ENCODE measurements around the gene KMT2A.

The KMT2A gene

GRCh38 chr11:118529584-118530175 lies 93.4 kb downstream of the KMT2A start:
- H3K9ac ChIP-seq (ENCODE audit: low read depth, low read length): peak overlapping the region; percentile 59
- H3K36me3 ChIP-seq (ENCODE audit: insufficient read depth, low read length): no peaks in the 10 kb centered on the region
- peaks cover 9% of the 10 kb centered on the region for H3K4me1 ChIP-seq (ENCODE audit: insufficient read depth, low read length)
- H3K9me3 ChIP-seq (ENCODE audit: control insufficient read depth, insufficient read depth, low read length): no peaks in the 10 kb centered on the region

DNA sequence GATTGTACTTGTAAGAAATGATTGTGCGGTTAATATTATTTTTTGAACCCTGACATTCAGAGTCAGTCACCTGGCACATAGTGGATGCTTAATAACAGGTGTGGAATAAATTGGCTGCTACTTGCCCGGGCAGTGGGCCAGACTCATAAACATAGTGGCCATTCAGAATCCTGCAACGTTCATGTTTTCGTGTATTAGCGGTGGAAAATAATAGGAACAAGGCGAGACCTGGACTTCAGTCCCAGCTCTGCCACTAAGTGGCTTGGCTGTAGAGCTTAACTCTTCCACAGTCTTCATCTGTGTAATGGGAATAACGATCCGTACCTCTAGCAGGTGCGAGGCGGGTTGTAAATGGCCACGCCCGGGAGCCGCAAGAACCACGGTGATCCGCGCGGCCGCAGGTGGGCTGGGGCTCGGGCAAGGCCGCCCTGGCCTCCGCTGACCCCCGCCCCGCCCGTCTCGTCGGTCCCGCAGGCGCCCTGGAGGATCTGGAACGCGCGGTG lies 93.9 kb downstream of the KMT2A start:
- no peaks in the 10 kb centered on the region for H3K36me3 ChIP-seq (ENCODE audit: insufficient read depth, low read length)
- H3K4me1 ChIP-seq (ENCODE audit: insufficient read depth, low read length): peaks cover 9% of the 10 kb centered on the region
- peak overlapping the region; percentile 59 for H3K9ac ChIP-seq (ENCODE audit: low read depth, low read length)
- H3K9me3 ChIP-seq (ENCODE audit: control insufficient read depth, insufficient read depth, low read length): no peaks in the 10 kb centered on the region

DNA sequence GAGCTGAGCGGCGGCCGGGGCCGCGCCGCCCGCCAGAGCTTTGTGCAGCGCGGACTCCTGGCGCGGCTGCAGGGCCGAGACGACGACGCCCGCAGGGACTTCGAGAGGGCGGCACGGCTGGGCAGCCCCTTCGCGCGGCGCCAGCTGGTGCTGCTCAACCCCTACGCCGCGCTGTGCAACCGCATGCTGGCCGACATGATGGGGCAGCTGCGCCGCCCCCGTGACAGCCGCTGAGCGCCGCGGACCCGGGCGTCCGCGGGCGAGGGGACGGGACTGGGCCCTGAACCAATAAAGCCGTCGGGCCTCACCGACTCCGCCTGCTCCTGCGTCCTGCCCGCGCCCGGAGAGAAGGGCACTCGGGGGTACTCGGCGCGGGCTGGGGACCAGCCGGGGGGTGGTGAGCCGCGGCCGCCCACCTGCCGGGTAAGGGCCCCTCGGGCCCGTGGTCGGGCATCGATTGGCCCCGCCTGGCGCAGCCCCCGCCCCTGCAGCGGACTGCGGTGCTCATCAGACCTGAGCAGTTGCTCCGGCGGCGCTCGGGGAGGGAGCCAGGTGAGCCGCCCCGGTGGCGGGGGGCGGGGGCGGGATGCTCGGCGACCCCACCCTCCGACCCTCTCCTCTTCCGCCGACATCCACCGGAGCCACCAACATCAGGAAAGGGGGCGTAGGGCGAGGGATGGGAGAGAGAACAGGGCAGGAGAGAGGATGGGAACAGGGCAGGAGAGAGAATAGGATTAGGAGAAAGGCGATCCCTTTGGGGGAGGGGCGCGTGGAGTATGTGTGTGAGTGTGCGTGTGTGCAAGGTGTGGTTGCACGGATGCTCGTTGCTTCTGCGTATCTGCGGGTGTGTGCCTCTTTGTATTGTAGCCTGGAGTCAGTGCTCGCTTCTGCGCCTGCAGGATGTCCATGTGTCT lies 94.6 kb downstream of the KMT2A start, which contains the start of gene TMEM25:
Gene TMEM25, plus strand, starts transcription at position 510 of the 914 bp plus-strand sequence. CDS start 610 bp downstream, outside the sequence.
- Histone ChIP-seq H3K9ac (ENCODE audit: low read depth, low read length) (peak within 1 kb of the TSS; percentile 59), H3K4me1 (ENCODE audit: insufficient read depth, low read length) (peaks cover 9% of the 10 kb centered on the region), H3K36me3 (ENCODE audit: insufficient read depth, low read length) (no peaks in the 10 kb centered on the region), H3K9me3 (ENCODE audit: control insufficient read depth, insufficient read depth, low read length) (no peaks in the 10 kb centered on the region)

GRCh38 chr11:118531597-118532084 lies 95.3 kb downstream of the KMT2A start:
- H3K36me3 ChIP-seq (ENCODE audit: insufficient read depth, low read length): no peaks in the 10 kb centered on the region
- H3K9ac ChIP-seq (ENCODE audit: low read depth, low read length): peak overlapping the region; percentile 59
- H3K4me1 ChIP-seq (ENCODE audit: insufficient read depth, low read length): peaks cover 9% of the 10 kb centered on the region
- H3K9me3 ChIP-seq (ENCODE audit: control insufficient read depth, insufficient read depth, low read length): no peaks in the 10 kb centered on the region

GRCh38 chr11:118532091-118532490 lies 95.8 kb downstream of the KMT2A start:
- Histone ChIP-seq H3K9ac (ENCODE audit: low read depth, low read length) (no peak overlapping the region; the same call in 1 of the 2 replicates), H3K36me3 (ENCODE audit: insufficient read depth, low read length) (no peaks in the 10 kb centered on the region), H3K9me3 (ENCODE audit: control insufficient read depth, insufficient read depth, low read length) (no peaks in the 10 kb centered on the region), H3K4me1 (ENCODE audit: insufficient read depth, low read length) (peaks cover 9% of the 10 kb centered on the region)

- no peaks in the 10 kb centered on the region for H3K36me3 ChIP-seq (ENCODE audit: insufficient read depth, low read length)
- no peaks in the 10 kb centered on the region for H3K9me3 ChIP-seq (ENCODE audit: control insufficient read depth, insufficient read depth, low read length)
- peaks cover 9% of the 10 kb centered on the region for H3K4me1 ChIP-seq (ENCODE audit: insufficient read depth, low read length)
- H3K9ac ChIP-seq (ENCODE audit: low read depth, low read length): no peak overlapping the region
These were observed 96.8 kb downstream of the KMT2A start for GRCh38 chr11:118532852-118533768.

DNA sequence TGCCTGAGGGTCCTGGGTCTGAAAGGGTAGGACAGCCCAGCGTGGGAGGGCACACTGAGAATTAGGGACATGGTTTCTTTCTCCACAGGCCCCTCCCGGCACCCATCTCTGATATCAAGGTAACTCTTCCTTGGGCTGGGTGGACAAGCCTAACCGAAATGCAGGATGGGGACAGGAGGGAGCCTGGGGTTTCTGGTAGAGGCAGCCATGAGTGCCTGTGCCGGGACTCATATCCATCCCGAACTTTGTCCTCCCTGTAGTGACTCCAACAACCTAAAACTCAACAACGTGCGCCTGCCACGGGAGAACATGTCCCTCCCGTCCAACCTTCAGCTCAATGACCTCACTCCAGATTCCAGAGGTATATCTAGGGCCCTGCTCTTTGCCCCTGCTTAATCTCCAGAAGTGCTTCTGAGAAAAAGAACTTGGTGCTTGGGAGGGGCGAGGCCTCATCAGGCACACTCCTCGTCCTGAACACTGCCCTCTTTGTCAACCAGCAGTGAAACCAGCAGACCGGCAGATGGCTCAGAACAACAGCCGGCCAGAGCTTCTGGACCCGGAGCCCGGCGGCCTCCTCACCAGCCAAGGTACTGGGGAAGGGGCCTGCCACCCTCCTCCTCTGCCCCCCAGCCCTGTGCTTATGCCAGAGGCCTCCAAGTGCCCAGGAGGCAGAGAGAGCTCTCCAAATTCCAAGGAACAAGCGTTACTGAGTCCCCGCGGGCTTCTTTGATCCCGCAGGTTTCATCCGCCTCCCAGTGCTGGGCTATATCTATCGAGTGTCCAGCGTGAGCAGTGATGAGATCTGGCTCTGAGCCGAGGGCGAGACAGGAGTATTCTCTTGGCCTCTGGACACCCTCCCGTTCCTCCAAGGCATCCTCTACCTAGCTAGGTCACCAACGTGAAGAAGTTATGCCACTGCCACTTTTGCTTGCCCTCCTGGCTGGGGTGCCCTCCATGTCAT lies 97.8 kb downstream of the KMT2A start:
- H3K9me3 ChIP-seq (ENCODE audit: control insufficient read depth, insufficient read depth, low read length): no peaks in the 10 kb centered on the region
- peaks cover 9% of the 10 kb centered on the region for H3K4me1 ChIP-seq (ENCODE audit: insufficient read depth, low read length)
- H3K9ac ChIP-seq (ENCODE audit: low read depth, low read length): no peak overlapping the region
- H3K36me3 ChIP-seq (ENCODE audit: insufficient read depth, low read length): no peaks in the 10 kb centered on the region

DNA sequence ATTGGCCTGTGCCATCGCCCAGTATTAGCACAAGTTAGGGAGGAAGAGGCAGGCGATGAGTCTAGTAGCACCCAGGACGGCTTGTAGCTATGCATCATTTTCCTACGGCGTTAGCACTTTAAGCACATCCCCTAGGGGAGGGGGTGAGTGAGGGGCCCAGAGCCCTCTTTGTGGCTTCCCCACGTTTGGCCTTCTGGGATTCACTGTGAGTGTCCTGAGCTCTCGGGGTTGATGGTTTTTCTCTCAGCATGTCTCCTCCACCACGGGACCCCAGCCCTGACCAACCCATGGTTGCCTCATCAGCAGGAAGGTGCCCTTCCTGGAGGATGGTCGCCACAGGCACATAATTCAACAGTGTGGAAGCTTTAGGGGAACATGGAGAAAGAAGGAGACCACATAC lies 99.0 kb downstream of the KMT2A start:
- Histone ChIP-seq H3K36me3 (ENCODE audit: insufficient read depth, low read length) (no peaks in the 10 kb centered on the region), H3K9me3 (ENCODE audit: control insufficient read depth, insufficient read depth, low read length) (no peaks in the 10 kb centered on the region), H3K4me1 (ENCODE audit: insufficient read depth, low read length) (no peaks in the 10 kb centered on the region; the same call in 1 of the 2 replicates), H3K9ac (ENCODE audit: low read depth, low read length) (no peak overlapping the region)

DNA sequence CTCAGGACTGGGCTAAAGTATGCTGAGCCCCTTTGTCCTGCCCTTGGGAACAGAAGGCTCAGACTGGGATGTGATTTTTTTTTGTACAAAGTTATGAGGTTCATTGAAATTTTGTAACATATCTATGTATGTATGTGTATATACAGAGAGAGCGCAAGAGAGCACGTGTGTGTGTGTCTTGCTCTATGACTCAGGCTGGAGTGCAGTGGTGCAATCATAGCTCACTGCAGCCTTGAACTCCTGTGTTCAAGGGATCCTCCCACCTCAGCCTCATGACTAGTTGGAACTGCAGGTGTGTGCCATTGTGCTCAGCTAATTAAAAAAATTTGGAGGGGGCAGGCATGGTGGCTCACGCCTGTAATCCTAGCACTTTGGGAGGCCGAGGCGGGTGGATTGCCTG lies 100.4 kb downstream of the KMT2A start:
- Histone ChIP-seq H3K36me3 (ENCODE audit: insufficient read depth, low read length) (peaks cover 5% of the 10 kb centered on the region; the same call in 1 of the 2 replicates), H3K4me1 (ENCODE audit: insufficient read depth, low read length) (no peaks in the 10 kb centered on the region), H3K9ac (ENCODE audit: low read depth, low read length) (no peak overlapping the region), H3K9me3 (ENCODE audit: control insufficient read depth, insufficient read depth, low read length) (no peaks in the 10 kb centered on the region)

DNA sequence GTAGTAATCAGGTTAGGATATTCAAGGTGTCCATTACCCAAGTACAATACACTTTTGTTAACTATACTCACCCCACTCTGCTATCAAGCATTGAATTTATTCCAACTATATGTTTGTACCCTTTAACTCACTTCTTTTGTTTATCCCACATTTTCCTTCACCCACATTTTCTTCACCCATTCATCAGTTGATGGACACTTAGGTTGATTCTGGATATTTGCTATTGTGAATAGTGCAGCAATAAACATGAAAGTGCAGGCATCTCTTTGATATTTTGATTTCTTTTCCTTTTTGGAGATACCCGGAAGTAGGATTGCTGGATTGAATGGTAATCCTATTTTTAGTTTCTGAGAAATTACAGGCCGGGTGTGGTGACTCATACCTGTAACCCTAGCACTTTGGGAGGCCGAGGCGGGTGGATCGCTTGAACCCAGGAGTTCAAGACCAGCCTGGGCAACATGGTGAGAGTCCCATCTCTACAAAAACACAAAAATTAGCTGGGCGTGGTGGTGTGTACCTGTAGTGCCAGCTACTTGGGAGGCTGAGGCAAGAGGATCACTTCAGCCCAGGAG lies 101.2 kb downstream of the KMT2A start:
- no peak overlapping the region for H3K9ac ChIP-seq (ENCODE audit: low read depth, low read length)
- peaks cover 5% of the 10 kb centered on the region; the same call in 1 of the 2 replicates for H3K36me3 ChIP-seq (ENCODE audit: insufficient read depth, low read length)
- H3K4me1 ChIP-seq (ENCODE audit: insufficient read depth, low read length): no peaks in the 10 kb centered on the region
- no peaks in the 10 kb centered on the region for H3K9me3 ChIP-seq (ENCODE audit: control insufficient read depth, insufficient read depth, low read length)

DNA sequence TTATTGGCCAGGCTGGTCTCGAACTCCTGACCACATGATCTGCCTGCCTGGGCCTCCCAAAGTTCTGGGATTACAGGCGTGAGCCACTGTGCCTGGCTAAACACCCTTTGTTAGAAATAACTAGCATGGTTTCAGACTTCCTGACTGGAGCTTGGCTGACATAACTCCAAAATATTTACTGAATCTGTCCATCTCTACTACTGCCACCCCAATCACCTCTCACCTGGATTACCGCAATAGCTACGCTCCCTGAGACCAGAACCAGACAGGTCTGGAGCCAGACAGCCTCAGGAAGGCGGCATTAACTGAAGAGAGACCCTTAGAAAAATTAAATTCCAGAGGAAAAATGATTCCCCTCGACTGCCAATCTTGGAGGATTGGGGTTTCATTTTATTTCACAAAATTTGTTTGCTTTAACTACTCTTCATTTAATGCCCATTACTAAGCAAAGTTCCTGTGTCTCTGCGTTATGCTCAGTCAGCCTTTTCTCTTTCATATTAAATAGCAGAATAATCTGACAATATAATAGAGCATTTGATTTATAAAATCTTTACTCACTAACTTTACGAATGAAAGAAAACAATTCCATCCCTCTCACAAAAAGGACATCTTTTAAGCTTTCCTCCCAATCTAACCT lies 107.8 kb downstream of the KMT2A start:
- no peak overlapping the region for H3K9ac ChIP-seq (ENCODE audit: low read depth, low read length)
- H3K9me3 ChIP-seq (ENCODE audit: control insufficient read depth, insufficient read depth, low read length): no peaks in the 10 kb centered on the region
- H3K36me3 ChIP-seq (ENCODE audit: insufficient read depth, low read length): peaks cover 11% of the 10 kb centered on the region; the same call in 1 of the 2 replicates
- H3K4me1 ChIP-seq (ENCODE audit: insufficient read depth, low read length): no peaks in the 10 kb centered on the region

- no peak overlapping the region for H3K9ac ChIP-seq (ENCODE audit: low read depth, low read length)
- no peaks in the 10 kb centered on the region for H3K9me3 ChIP-seq (ENCODE audit: control insufficient read depth, insufficient read depth, low read length)
- peaks cover 11% of the 10 kb centered on the region; the same call in 1 of the 2 replicates for H3K36me3 ChIP-seq (ENCODE audit: insufficient read depth, low read length)
- H3K4me1 ChIP-seq (ENCODE audit: insufficient read depth, low read length): no peaks in the 10 kb centered on the region
These were observed 108.3 kb downstream of the KMT2A start for GRCh38 chr11:118544647-118545010.
